ENCODE results near the gene PRKAB1. TPM values are rescaled to one million over a fixed set of nuclear protein-coding genes. Genes with fewer than 3 reads are reported as not detected.

The PRKAB1 gene
- total RNA-seq, 1 donor from 2014 or later, result 34.4 TPM

DNA sequence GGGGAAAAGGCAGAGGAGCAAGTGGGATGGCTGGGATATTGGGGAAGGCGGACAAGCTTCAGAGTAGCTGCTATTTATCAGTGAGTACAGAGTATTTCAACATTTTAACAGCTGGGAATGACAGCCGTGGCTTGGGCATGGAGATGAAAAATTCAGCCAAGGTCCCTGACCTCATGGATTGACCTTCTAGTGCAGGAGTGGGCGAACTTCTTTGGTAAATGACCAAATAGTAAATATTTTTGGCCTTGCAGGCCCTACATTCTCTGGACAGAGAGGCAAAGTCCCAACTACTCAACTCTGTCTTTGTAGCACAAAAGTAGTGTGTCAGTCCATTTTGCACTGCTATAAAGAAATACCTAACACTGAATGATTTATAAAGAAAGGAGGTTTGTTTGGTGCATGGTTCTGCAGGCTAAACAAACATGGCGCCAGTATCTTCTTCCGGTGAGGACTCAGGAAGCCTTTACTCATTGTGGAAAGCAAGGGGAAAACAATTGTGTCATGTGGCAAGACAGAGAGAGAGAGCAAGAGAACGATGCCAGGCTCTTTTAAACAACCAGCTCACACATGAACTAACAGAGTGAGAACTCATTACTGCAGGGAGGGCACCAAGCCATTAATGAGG, 40.8 kb upstream of the PRKAB1 start:
- Mint-ChIP-seq H3K36me3 (ENCODE audit: low read depth) (no peaks in the 10 kb centered on the region), H3K4me1 (no peaks in the 10 kb centered on the region), H3K27ac (ENCODE audit: unreplicated experiment) (no peak overlapping the region), H3K9me3 (no peaks in the 10 kb centered on the region), H3K27me3 (ENCODE audit: low read depth) (peaks cover 39% of the 10 kb centered on the region), H3K4me3 (no peak overlapping the region)
- TF ChIP-seq, protein P1, sequence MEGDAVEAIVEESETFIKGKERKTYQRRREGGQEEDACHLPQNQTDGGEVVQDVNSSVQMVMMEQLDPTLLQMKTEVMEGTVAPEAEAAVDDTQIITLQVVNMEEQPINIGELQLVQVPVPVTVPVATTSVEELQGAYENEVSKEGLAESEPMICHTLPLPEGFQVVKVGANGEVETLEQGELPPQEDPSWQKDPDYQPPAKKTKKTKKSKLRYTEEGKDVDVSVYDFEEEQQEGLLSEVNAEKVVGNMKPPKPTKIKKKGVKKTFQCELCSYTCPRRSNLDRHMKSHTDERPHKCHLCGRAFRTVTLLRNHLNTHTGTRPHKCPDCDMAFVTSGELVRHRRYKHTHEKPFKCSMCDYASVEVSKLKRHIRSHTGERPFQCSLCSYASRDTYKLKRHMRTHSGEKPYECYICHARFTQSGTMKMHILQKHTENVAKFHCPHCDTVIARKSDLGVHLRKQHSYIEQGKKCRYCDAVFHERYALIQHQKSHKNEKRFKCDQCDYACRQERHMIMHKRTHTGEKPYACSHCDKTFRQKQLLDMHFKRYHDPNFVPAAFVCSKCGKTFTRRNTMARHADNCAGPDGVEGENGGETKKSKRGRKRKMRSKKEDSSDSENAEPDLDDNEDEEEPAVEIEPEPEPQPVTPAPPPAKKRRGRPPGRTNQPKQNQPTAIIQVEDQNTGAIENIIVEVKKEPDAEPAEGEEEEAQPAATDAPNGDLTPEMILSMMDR (conservative IDR thresholded peaks at IDR 0.05), result no peak
- DNase-seq (ENCODE audit: low read depth, low spot score), result no peak

DNA sequence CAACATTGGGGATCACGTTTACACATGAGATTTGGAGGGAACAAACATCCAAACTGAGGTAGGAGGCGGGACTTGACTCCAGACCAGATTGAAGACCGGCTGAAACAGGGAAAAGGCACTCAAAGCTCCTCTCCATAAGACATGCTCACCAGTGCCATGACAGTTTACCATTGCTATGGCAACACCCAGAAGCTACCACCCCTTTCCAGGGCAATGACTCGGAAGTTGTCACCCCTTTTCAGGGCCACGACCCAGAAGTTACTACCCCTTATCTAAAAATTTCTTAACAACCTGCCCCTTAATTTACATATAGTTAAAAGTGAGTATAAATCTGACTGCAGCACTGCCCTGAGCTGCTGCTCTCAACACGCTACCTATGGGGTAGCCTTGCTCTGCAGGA, 40.2 kb upstream of the PRKAB1 start:
- TF ChIP-seq, protein P1 (conservative IDR thresholded peaks at IDR 0.05), result no peak
- Mint-ChIP-seq H3K4me1 (no peaks in the 10 kb centered on the region), H3K27ac (ENCODE audit: unreplicated experiment) (no peak overlapping the region), H3K36me3 (ENCODE audit: low read depth) (no peaks in the 10 kb centered on the region), H3K9me3 (no peaks in the 10 kb centered on the region), H3K4me3 (no peak overlapping the region), H3K27me3 (ENCODE audit: low read depth) (peaks cover 39% of the 10 kb centered on the region)
- DNase-seq (ENCODE audit: low read depth, low spot score), result no peak

DNA sequence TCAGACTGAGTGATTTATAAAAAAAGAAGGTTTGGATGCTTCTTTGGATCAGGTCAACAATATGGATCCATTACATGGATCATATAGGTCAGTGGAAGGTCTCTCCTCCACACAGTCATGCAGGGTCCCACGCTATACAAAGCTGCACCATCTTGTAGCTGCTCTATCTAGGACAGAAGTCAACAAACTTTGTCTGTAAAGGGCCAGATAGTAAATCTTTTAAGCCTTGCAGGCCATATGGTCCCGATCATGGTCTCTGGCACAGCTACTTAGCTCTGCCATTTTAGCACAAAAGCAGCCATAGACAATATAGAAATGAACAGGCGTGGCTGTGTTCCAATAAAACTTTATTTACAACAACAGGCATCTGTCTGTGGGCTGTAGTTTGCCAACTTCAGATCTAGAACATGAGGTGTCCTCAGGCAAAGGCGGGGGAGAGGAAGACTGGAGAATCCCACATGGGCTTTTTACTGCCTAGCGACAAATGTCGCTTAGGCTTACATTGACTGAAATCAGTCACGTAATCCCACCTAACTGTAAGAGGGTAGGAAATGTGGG, 37.6 kb upstream of the PRKAB1 start:
- no peak overlapping the region for H3K4me3 Mint-ChIP-seq
- no peaks in the 10 kb centered on the region for H3K36me3 Mint-ChIP-seq (ENCODE audit: low read depth)
- DNase-seq (ENCODE audit: low read depth, low spot score), result no peak

DNA sequence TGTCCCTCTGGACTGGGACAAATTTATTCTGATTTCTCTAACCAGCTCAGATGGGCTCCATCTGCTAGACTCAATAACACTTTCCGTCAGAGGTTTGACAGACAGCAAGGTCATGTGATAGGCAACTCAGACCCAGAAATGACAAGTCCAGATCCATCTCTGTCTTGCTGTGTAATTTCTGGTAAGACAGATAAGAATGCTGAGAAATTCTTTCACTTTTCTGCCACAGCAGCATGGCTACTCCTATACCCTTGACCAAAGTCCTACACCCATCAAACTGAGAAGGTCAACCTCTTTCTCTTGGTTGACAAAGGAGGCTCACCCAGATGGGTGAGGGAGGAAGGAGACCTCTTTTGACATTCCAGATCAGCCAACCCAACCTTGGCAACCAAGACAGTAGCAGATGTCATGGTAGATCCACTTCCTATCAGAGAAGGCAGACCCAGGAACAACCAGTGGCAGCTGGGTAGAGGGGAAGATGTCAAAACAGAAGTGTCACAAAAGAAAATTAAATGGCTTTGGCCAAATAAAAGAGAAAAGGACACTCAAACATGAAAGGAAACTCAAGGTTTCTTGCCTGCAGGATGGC, 36.9 kb upstream of the PRKAB1 start:
- no peaks in the 10 kb centered on the region for H3K36me3 Mint-ChIP-seq (ENCODE audit: low read depth)
- H3K27me3 Mint-ChIP-seq (ENCODE audit: low read depth), result peaks cover 44% of the 10 kb centered on the region
- H3K27ac Mint-ChIP-seq (ENCODE audit: unreplicated experiment), result no peak overlapping the region
- no peaks in the 10 kb centered on the region for H3K4me1 Mint-ChIP-seq
- DNase-seq (ENCODE audit: low read depth, low spot score), result no peak
- TF ChIP-seq, protein P1 (conservative IDR thresholded peaks at IDR 0.05), result no peak
- no peak overlapping the region for H3K4me3 Mint-ChIP-seq
- H3K9me3 Mint-ChIP-seq, result no peaks in the 10 kb centered on the region

More for the DNA sequence above, 37.6 kb upstream of the PRKAB1 start:
- TF ChIP-seq, protein P1 (conservative IDR thresholded peaks at IDR 0.05), result no peak
- H3K27me3 Mint-ChIP-seq (ENCODE audit: low read depth), result peaks cover 40% of the 10 kb centered on the region
- no peaks in the 10 kb centered on the region for H3K4me1 Mint-ChIP-seq
- H3K9me3 Mint-ChIP-seq, result no peaks in the 10 kb centered on the region
- H3K27ac Mint-ChIP-seq (ENCODE audit: unreplicated experiment), result no peak overlapping the region

DNA sequence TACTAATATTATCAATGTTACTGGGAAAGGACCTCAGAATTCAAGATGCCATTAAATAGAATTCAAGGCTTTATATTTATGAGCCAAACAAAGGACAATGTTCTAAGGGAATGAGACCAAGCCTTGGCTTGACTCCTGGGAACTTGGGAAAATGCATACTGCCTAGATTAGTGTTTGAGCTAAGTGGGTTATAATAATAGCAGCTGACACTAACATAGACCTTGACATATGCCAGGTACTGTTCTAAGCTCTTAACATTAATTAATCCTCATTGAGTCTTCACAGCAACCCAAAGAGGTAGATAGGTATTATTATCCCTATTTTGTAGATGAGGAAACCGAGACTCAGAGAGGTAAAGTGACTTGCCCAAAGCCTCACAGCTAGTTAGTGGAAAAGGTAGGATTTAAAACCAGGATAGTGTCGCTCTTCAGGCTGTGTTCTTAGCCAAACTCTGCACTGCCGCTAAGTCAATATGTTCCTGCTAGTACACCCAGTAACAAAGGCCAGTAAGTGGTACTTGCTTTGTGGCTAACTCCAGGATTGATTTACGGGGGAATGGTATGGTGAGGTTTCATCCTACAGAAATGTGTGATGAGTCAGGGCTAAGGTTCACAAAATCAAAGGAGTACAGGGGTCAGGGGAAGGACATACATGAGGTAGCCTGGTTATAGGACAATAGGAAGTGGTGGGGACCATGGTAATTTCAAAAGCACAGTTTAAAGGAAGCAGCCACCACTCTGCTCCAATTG, 35.8 kb upstream of the PRKAB1 start:
- Mint-ChIP-seq H3K9me3 (no peaks in the 10 kb centered on the region), H3K27me3 (ENCODE audit: low read depth) (peaks cover 53% of the 10 kb centered on the region), H3K36me3 (ENCODE audit: low read depth) (no peaks in the 10 kb centered on the region), H3K4me3 (no peak overlapping the region), H3K4me1 (no peaks in the 10 kb centered on the region), H3K27ac (ENCODE audit: unreplicated experiment) (no peak overlapping the region)
- DNase-seq (ENCODE audit: low read depth, low spot score), result no peak
- TF ChIP-seq, protein P1 (conservative IDR thresholded peaks at IDR 0.05), result no peak
